Neural progenitor cell (in vitro differentiated cells): Measurements from ENCODE around the gene OR52L1. TPM values are rescaled to one million over a fixed set of nuclear protein-coding genes. Genes with fewer than 3 reads are reported as not detected.

Source experiments
- DNase-seq: peaks from one replicate; pipeline ENCODE4 v3.0.0-alpha.2; 2016; ENCODE audit warnings: low spot score
- H2AFZ ChIP-seq: fragments of 200-600 bp; sonication (generic); replicated peaks from 2 replicates; pipeline ENCODE4 v1.6.1; 2016; ENCODE audit warnings: antibody characterized with exemption
- H3F3A ChIP-seq: fragments of 200-600 bp; sonication (generic); 2 replicates; pipeline ENCODE4 v1.6.1; 2016; ENCODE audit warnings: antibody characterized with exemption, low read depth
- H3K27ac ChIP-seq: fragments of 200-600 bp; sonication (generic); 2 replicates; pipeline ENCODE4 v1.5.1; 2016; ENCODE audit warnings: mild to moderate bottlenecking
- H3K27me3 ChIP-seq: fragments of 200-600 bp; sonication (generic); 2 replicates; pipeline ENCODE4 v1.6.1; 2016; ENCODE audit warnings: mild to moderate bottlenecking, moderate library complexity
- H3K36me3 ChIP-seq: fragments of 200-600 bp; sonication (generic); 2 replicates; pipeline ENCODE4 v1.5.1; 2016
- H3K4me1 ChIP-seq: fragments of 200-600 bp; sonication (generic); 2 replicates; pipeline ENCODE4 v1.6.1; 2016; ENCODE audit warnings: mixed run types
- H3K4me2 ChIP-seq: fragments of 200-600 bp; sonication (generic); 2 replicates; pipeline ENCODE4 v1.6.1; 2016
- H3K4me3 ChIP-seq: fragments of 200-600 bp; sonication (generic); 2 replicates; pipeline ENCODE4 v1.5.1; 2016
- H3K79me2 ChIP-seq: fragments of 200-600 bp; sonication (generic); 2 replicates; pipeline ENCODE4 v1.6.1; 2016; ENCODE audit warnings: low read depth
- H3K9ac ChIP-seq: fragments of 200-600 bp; sonication (generic); 2 replicates; pipeline ENCODE4 v1.6.1; 2016
- H3K9me3 ChIP-seq: fragments of 200-600 bp; sonication (generic); 2 replicates; pipeline ENCODE4 v1.5.1; 2016; ENCODE audit warnings: low read depth
- H4K20me1 ChIP-seq: fragments of 200-600 bp; sonication (generic); 2 replicates; pipeline ENCODE4 v1.6.1; 2016; ENCODE audit warnings: low read depth
- H3K27ac Mint-ChIP-seq: 3 replicates; pipeline ENCODE4 v1.8.0; 2021; ENCODE audit warnings: mixed read lengths
- H3K27me3 Mint-ChIP-seq: 2 replicates; pipeline ENCODE4 v1.8.0; 2022; ENCODE audit warnings: low read depth, mild to moderate bottlenecking, inconsistent platforms, moderate library complexity, mixed read lengths; ENCODE audit not compliant: insufficient read depth
- H3K36me3 Mint-ChIP-seq: 3 replicates; pipeline ENCODE4 v1.8.0; 2021; ENCODE audit warnings: mixed read lengths
- H3K4me1 Mint-ChIP-seq: 3 replicates; pipeline ENCODE4 v1.8.0; 2021; ENCODE audit warnings: mixed read lengths
- H3K4me3 Mint-ChIP-seq: 3 replicates; pipeline ENCODE4 v1.8.0; 2021; ENCODE audit warnings: mild to moderate bottlenecking, moderate library complexity, mixed read lengths
- H3K9me3 Mint-ChIP-seq: 3 replicates; pipeline ENCODE4 v1.8.0; 2020; ENCODE audit warnings: mixed read lengths
- CTCF ChIP-seq: fragments of 200-600 bp; sonication (generic); IDR thresholded peaks from 2 replicates; pipeline ENCODE4 v1.5.1; 2017; ENCODE audit warnings: antibody characterized with exemption, mild to moderate bottlenecking
- EZH2 ChIP-seq: fragments of 200-600 bp; sonication (generic); IDR thresholded peaks from 2 replicates; pipeline ENCODE4 v1.6.1; 2017; ENCODE audit warnings: antibody characterized with exemption, mild to moderate bottlenecking, moderate library complexity
- EZH2phosphoT487 ChIP-seq: fragments of 200-600 bp; sonication (generic); IDR thresholded peaks from 2 replicates; pipeline ENCODE4 v1.6.1; 2017; ENCODE audit warnings: antibody characterized with exemption
- total RNA-seq: library from RNA; depleted of rRNA; stranded (reverse); fragments of >200 nt; gene quantifications from 2 replicates; pipeline ENCODE4 v1.2.3, GENCODE V29; 2015; ENCODE audit warnings: low replicate concordance

OR52L1 gene
- total RNA-seq, 1 donor from 2014 or later = not detected

GRCh38 chr11:6025056-6025455 lies 38.3 kb upstream of the OR52L1 start:
- Histone ChIP-seq H3K9me3 (no peaks in the 10 kb centered on the region), H3K4me2 (no peak overlapping the region), H3K27ac (no peak overlapping the region), H3K4me1 (no peaks in the 10 kb centered on the region), H4K20me1 (no peaks in the 10 kb centered on the region), H3K9ac (no peak overlapping the region), H3K79me2 (no peaks in the 10 kb centered on the region), H3K36me3 (no peaks in the 10 kb centered on the region), H2AFZ (no peak overlapping the region), H3K4me3 (no peak overlapping the region), H3F3A (no peaks in the 10 kb centered on the region), H3K27me3 (no peaks in the 10 kb centered on the region)
- H3K4me3 Mint-ChIP-seq = no peak overlapping the region
- peaks cover 3% of the 10 kb centered on the region for H3K27me3 Mint-ChIP-seq
- no peak overlapping the region for H3K27ac Mint-ChIP-seq
- DNase-seq = no peak
- H3K9me3 Mint-ChIP-seq = no peaks in the 10 kb centered on the region
- no peaks in the 10 kb centered on the region for H3K36me3 Mint-ChIP-seq
- H3K4me1 Mint-ChIP-seq = no peaks in the 10 kb centered on the region
- TF ChIP-seq EZH2 (no peak), CTCF (no peak), EZH2phosphoT487 (no peak)

- peak; percentile 76 for DNase-seq
- Histone ChIP-seq H3F3A (no peaks in the 10 kb centered on the region), H3K9me3 (no peaks in the 10 kb centered on the region), H2AFZ (no peak overlapping the region), H3K27ac (no peak overlapping the region), H3K27me3 (no peaks in the 10 kb centered on the region), H3K4me2 (no peak overlapping the region), H3K4me1 (no peaks in the 10 kb centered on the region), H3K79me2 (no peaks in the 10 kb centered on the region), H3K4me3 (no peak overlapping the region), H3K36me3 (no peaks in the 10 kb centered on the region), H3K9ac (no peak overlapping the region), H4K20me1 (no peaks in the 10 kb centered on the region)
- Mint-ChIP-seq H3K27ac (no peak overlapping the region), H3K9me3 (no peaks in the 10 kb centered on the region), H3K27me3 (peaks cover 7% of the 10 kb centered on the region), H3K36me3 (no peaks in the 10 kb centered on the region), H3K4me3 (no peak overlapping the region), H3K4me1 (no peaks in the 10 kb centered on the region)
- TF ChIP-seq CTCF (peak; percentile 78), EZH2phosphoT487 (no peak)
Measured at GRCh38 chr11:6022956-6023355, 36.2 kb upstream of the OR52L1 start.

- Histone ChIP-seq H3K79me2 (no peaks in the 10 kb centered on the region), H3K36me3 (no peaks in the 10 kb centered on the region), H3K9ac (no peak overlapping the region), H3K4me1 (peaks cover 6% of the 10 kb centered on the region), H3K27me3 (no peaks in the 10 kb centered on the region), H3K4me2 (no peak overlapping the region), H3F3A (no peaks in the 10 kb centered on the region), H3K4me3 (no peak overlapping the region), H4K20me1 (no peaks in the 10 kb centered on the region), H3K9me3 (no peaks in the 10 kb centered on the region), H3K27ac (no peak overlapping the region), H2AFZ (no peak overlapping the region)
- DNase-seq = no peak
- H3K4me1 Mint-ChIP-seq = no peaks in the 10 kb centered on the region
- no peaks in the 10 kb centered on the region for H3K27me3 Mint-ChIP-seq
- H3K4me3 Mint-ChIP-seq = no peak overlapping the region
- H3K27ac Mint-ChIP-seq = no peak overlapping the region
- H3K9me3 Mint-ChIP-seq = peaks cover 5% of the 10 kb centered on the region
- no peaks in the 10 kb centered on the region for H3K36me3 Mint-ChIP-seq
- TF ChIP-seq CTCF (no peak), EZH2 (no peak), EZH2phosphoT487 (no peak)
Measured at GRCh38 chr11:6013042-6013441, 26.3 kb upstream of the OR52L1 start.
